Lower leg skin (tissue), 3 donors: ENCODE measurements around the gene PITPNM3.

Source experiments
- POLR2A ChIP-seq, 2 donors: fragments of 450-650 bp; IDR thresholded peaks; one replicate each; pipeline ENCODE4 v1.6.1; 2016 to 2017; ENCODE audit warnings: antibody characterized with exemption in 2 of 2, mild to moderate bottlenecking in 1 of 2, moderate library complexity in 1 of 2
- TF ChIP-seq, protein P1 (sequence below), 3 donors: fragments of 450-650 bp; IDR thresholded peaks; one replicate each; pipeline ENCODE4 v1.5.1; 2016; ENCODE audit warnings: antibody characterized with exemption in 3 of 3, mild to moderate bottlenecking in 3 of 3, moderate library complexity in 2 of 3

DNA sequence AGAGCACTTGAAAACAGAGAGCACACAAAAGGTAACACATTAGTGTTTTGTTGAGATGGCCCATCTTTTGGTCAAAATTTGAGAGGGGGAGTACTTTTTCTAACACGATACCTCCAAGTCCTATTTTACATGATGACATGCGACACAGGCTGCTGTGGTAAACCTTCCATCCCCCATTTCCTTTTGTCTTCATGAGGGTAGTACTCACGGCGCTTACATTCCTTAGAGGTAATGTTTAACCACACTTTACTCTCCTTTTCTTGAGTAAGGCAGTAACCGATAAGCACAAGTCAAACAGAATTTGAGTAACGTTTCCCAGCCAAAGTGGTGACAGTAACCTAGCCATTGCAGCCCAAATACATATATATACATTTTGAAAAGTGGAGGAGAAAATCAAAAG is 35.8 kb upstream of the PITPNM3 start:
- TF ChIP-seq, protein P1, sequence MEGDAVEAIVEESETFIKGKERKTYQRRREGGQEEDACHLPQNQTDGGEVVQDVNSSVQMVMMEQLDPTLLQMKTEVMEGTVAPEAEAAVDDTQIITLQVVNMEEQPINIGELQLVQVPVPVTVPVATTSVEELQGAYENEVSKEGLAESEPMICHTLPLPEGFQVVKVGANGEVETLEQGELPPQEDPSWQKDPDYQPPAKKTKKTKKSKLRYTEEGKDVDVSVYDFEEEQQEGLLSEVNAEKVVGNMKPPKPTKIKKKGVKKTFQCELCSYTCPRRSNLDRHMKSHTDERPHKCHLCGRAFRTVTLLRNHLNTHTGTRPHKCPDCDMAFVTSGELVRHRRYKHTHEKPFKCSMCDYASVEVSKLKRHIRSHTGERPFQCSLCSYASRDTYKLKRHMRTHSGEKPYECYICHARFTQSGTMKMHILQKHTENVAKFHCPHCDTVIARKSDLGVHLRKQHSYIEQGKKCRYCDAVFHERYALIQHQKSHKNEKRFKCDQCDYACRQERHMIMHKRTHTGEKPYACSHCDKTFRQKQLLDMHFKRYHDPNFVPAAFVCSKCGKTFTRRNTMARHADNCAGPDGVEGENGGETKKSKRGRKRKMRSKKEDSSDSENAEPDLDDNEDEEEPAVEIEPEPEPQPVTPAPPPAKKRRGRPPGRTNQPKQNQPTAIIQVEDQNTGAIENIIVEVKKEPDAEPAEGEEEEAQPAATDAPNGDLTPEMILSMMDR (IDR thresholded peaks at IDR 0.05) = no peak
- no peak for TF ChIP-seq POLR2A (IDR thresholded peaks at IDR 0.05)
